Memory B cell (primary cell): ENCODE measurements around the gene TMTC1.

Experiments used
- ATAC-seq: fragments of 150-1000 bp; cut with Tn5 transposase; 2 replicates; pipeline ENCODE4 v1.10.0; 2021; ENCODE audit warnings: low read depth, mild to moderate bottlenecking, moderate library complexity
- DNase-seq, 2 donors: peaks; one replicate each; pipeline ENCODE4 v3.0.0; 2022; ENCODE audit warnings: low spot score in 2 of 2
- H3K27ac Mint-ChIP-seq: one replicate; pipeline ENCODE4 v1.8.0; 2022; ENCODE audit warnings: mild to moderate bottlenecking, moderate library complexity, mixed read lengths
- H3K27me3 Mint-ChIP-seq: one replicate; pipeline ENCODE4 v1.8.0; 2022; ENCODE audit warnings: mixed read lengths
- H3K36me3 Mint-ChIP-seq: one replicate; pipeline ENCODE4 v1.8.0; 2022; ENCODE audit warnings: mild to moderate bottlenecking, mixed read lengths
- H3K4me1 Mint-ChIP-seq: one replicate; pipeline ENCODE4 v1.8.0; 2022; ENCODE audit warnings: mixed read lengths
- H3K4me3 Mint-ChIP-seq: one replicate; pipeline ENCODE4 v1.8.0; 2022; ENCODE audit warnings: mild to moderate bottlenecking, moderate library complexity, mixed read lengths
- H3K9me3 Mint-ChIP-seq: one replicate; pipeline ENCODE4 v1.8.0; 2022; ENCODE audit warnings: mixed read lengths

TMTC1 gene

GRCh38 chr12:29700761-29701481 lies 82.8 kb downstream of the TMTC1 start:
- H3K4me1 Mint-ChIP-seq, result no peaks in the 10 kb centered on the region
- H3K36me3 Mint-ChIP-seq, result no peaks in the 10 kb centered on the region
- H3K4me3 Mint-ChIP-seq, result no peak overlapping the region
- H3K27me3 Mint-ChIP-seq, result no peaks in the 10 kb centered on the region
- no peaks in the 10 kb centered on the region for H3K9me3 Mint-ChIP-seq
- DNase-seq, result no peak
- ATAC-seq, result no peak
- no peak overlapping the region for H3K27ac Mint-ChIP-seq

- no peaks in the 10 kb centered on the region for H3K9me3 Mint-ChIP-seq
Measured at GRCh38 chr12:29698756-29699155, 85.0 kb downstream of the TMTC1 start.

GRCh38 chr12:29695800-29696199 lies 87.9 kb downstream of the TMTC1 start:
- Mint-ChIP-seq H3K27ac (no peak overlapping the region), H3K9me3 (no peaks in the 10 kb centered on the region), H3K4me3 (no peak overlapping the region), H3K4me1 (no peaks in the 10 kb centered on the region), H3K27me3 (no peaks in the 10 kb centered on the region), H3K36me3 (no peaks in the 10 kb centered on the region)
- no peak for ATAC-seq
- DNase-seq, result no peak

More at GRCh38 chr12:29698756-29699155, 85.0 kb downstream of the TMTC1 start:
- H3K4me3 Mint-ChIP-seq, result no peak overlapping the region
- no peak for DNase-seq
- no peaks in the 10 kb centered on the region for H3K36me3 Mint-ChIP-seq
- H3K4me1 Mint-ChIP-seq, result no peaks in the 10 kb centered on the region
- no peaks in the 10 kb centered on the region for H3K27me3 Mint-ChIP-seq
- H3K27ac Mint-ChIP-seq, result no peak overlapping the region
- no peak for ATAC-seq

- Mint-ChIP-seq H3K27me3 (no peaks in the 10 kb centered on the region), H3K36me3 (no peaks in the 10 kb centered on the region), H3K9me3 (no peaks in the 10 kb centered on the region), H3K4me3 (no peak overlapping the region), H3K27ac (no peak overlapping the region), H3K4me1 (no peaks in the 10 kb centered on the region)
- DNase-seq, result no peak
- ATAC-seq, result no peak
Measured at GRCh38 chr12:29695026-29695425, 88.7 kb downstream of the TMTC1 start.

GRCh38 chr12:29694002-29694401 lies 89.7 kb downstream of the TMTC1 start:
- no peak overlapping the region for H3K27ac Mint-ChIP-seq
- peaks cover 1% of the 10 kb centered on the region for H3K27me3 Mint-ChIP-seq
- DNase-seq, result no peak
- H3K9me3 Mint-ChIP-seq, result no peaks in the 10 kb centered on the region
- no peak for ATAC-seq
- no peaks in the 10 kb centered on the region for H3K4me1 Mint-ChIP-seq
- H3K4me3 Mint-ChIP-seq, result no peak overlapping the region
- H3K36me3 Mint-ChIP-seq, result no peaks in the 10 kb centered on the region

- H3K4me1 Mint-ChIP-seq, result no peaks in the 10 kb centered on the region
- H3K9me3 Mint-ChIP-seq, result no peaks in the 10 kb centered on the region
- no peak overlapping the region for H3K4me3 Mint-ChIP-seq
- H3K27ac Mint-ChIP-seq, result no peak overlapping the region
- H3K27me3 Mint-ChIP-seq, result peaks cover 1% of the 10 kb centered on the region
- ATAC-seq, result no peak
- no peaks in the 10 kb centered on the region for H3K36me3 Mint-ChIP-seq
- DNase-seq, result no peak
Measured at GRCh38 chr12:29692237-29692636, 91.5 kb downstream of the TMTC1 start.

GRCh38 chr12:29691161-29691854 lies 92.4 kb downstream of the TMTC1 start:
- Mint-ChIP-seq H3K4me1 (no peaks in the 10 kb centered on the region), H3K9me3 (no peaks in the 10 kb centered on the region), H3K4me3 (no peak overlapping the region), H3K36me3 (no peaks in the 10 kb centered on the region), H3K27ac (no peak overlapping the region), H3K27me3 (peaks cover 1% of the 10 kb centered on the region)
- DNase-seq (no peak), ATAC-seq (no peak)

- ATAC-seq (no peak), DNase-seq (no peak)
- Mint-ChIP-seq H3K27ac (no peak overlapping the region), H3K36me3 (no peaks in the 10 kb centered on the region), H3K4me1 (no peaks in the 10 kb centered on the region), H3K4me3 (no peak overlapping the region), H3K27me3 (peaks cover 1% of the 10 kb centered on the region), H3K9me3 (no peaks in the 10 kb centered on the region)
Measured at GRCh38 chr12:29690728-29691127, 93.0 kb downstream of the TMTC1 start.

- no peaks in the 10 kb centered on the region for H3K4me1 Mint-ChIP-seq
- H3K9me3 Mint-ChIP-seq, result no peaks in the 10 kb centered on the region
- ATAC-seq (no peak), DNase-seq (no peak)
- no peak overlapping the region for H3K4me3 Mint-ChIP-seq
- peaks cover 1% of the 10 kb centered on the region for H3K27me3 Mint-ChIP-seq
- H3K27ac Mint-ChIP-seq, result no peak overlapping the region
- no peaks in the 10 kb centered on the region for H3K36me3 Mint-ChIP-seq
Measured at GRCh38 chr12:29688914-29689313, 94.8 kb downstream of the TMTC1 start.

- Mint-ChIP-seq H3K9me3 (no peaks in the 10 kb centered on the region), H3K36me3 (no peaks in the 10 kb centered on the region), H3K27ac (no peak overlapping the region), H3K4me3 (no peak overlapping the region), H3K4me1 (no peaks in the 10 kb centered on the region), H3K27me3 (no peaks in the 10 kb centered on the region)
- DNase-seq (no peak), ATAC-seq (no peak)
Measured at GRCh38 chr12:29682088-29682487, 101.7 kb downstream of the TMTC1 start.

GRCh38 chr12:29681370-29681769 lies 102.4 kb downstream of the TMTC1 start:
- Mint-ChIP-seq H3K9me3 (no peaks in the 10 kb centered on the region), H3K4me1 (no peaks in the 10 kb centered on the region), H3K27ac (no peak overlapping the region), H3K27me3 (no peaks in the 10 kb centered on the region), H3K36me3 (no peaks in the 10 kb centered on the region), H3K4me3 (no peak overlapping the region)
- DNase-seq, result no peak
- no peak for ATAC-seq

- no peak overlapping the region for H3K4me3 Mint-ChIP-seq
- no peaks in the 10 kb centered on the region for H3K9me3 Mint-ChIP-seq
- no peak for ATAC-seq
- H3K36me3 Mint-ChIP-seq, result no peaks in the 10 kb centered on the region
- H3K27ac Mint-ChIP-seq, result no peak overlapping the region
- H3K4me1 Mint-ChIP-seq, result no peaks in the 10 kb centered on the region
- no peaks in the 10 kb centered on the region for H3K27me3 Mint-ChIP-seq
- no peak for DNase-seq
Measured at GRCh38 chr12:29676676-29677075, 107.1 kb downstream of the TMTC1 start.

- H3K9me3 Mint-ChIP-seq, result no peaks in the 10 kb centered on the region
- no peak overlapping the region for H3K4me3 Mint-ChIP-seq
Measured at GRCh38 chr12:29674463-29674862, 109.3 kb downstream of the TMTC1 start.

GRCh38 chr12:29673346-29673745 lies 110.4 kb downstream of the TMTC1 start:
- Mint-ChIP-seq H3K27me3 (no peaks in the 10 kb centered on the region), H3K27ac (no peak overlapping the region), H3K36me3 (no peaks in the 10 kb centered on the region), H3K4me3 (no peak overlapping the region), H3K9me3 (no peaks in the 10 kb centered on the region), H3K4me1 (no peaks in the 10 kb centered on the region)
- no peak for ATAC-seq
- no peak for DNase-seq

More at GRCh38 chr12:29674463-29674862, 109.3 kb downstream of the TMTC1 start:
- ATAC-seq (no peak), DNase-seq (no peak)
- Mint-ChIP-seq H3K27me3 (no peaks in the 10 kb centered on the region), H3K36me3 (no peaks in the 10 kb centered on the region), H3K27ac (no peak overlapping the region), H3K4me1 (no peaks in the 10 kb centered on the region)

GRCh38 chr12:29672580-29672979 lies 111.2 kb downstream of the TMTC1 start:
- ATAC-seq, result no peak
- no peaks in the 10 kb centered on the region for H3K27me3 Mint-ChIP-seq

More at GRCh38 chr12:29672580-29672979, 111.2 kb downstream of the TMTC1 start:
- no peaks in the 10 kb centered on the region for H3K36me3 Mint-ChIP-seq
- no peak overlapping the region for H3K27ac Mint-ChIP-seq
- no peak for DNase-seq
- H3K4me3 Mint-ChIP-seq, result no peak overlapping the region
- no peaks in the 10 kb centered on the region for H3K9me3 Mint-ChIP-seq
- no peaks in the 10 kb centered on the region for H3K4me1 Mint-ChIP-seq
